ENCODE results near the gene XYLT1.

Gene XYLT1

GRCh38 chr16:17228048-17228707 is 242.6 kb downstream of the XYLT1 start:
- no peak overlapping the region for H3K4me3 ChIP-seq (ENCODE audit: low read depth, low read length)
- TF ChIP-seq CTCF (IDR thresholded peaks at IDR 0.05; ENCODE audit: borderline replicate concordance, insufficient read depth, low read depth, low read length): no peak

- no peak for TF ChIP-seq CTCF (IDR thresholded peaks at IDR 0.05; ENCODE audit: borderline replicate concordance, insufficient read depth, low read depth, low read length)
- H3K4me3 ChIP-seq (ENCODE audit: low read depth, low read length): no peak overlapping the region
Observed at GRCh38 chr16:17227278-17227677, 243.5 kb downstream of the XYLT1 start.

GRCh38 chr16:17225541-17225940 is 245.2 kb downstream of the XYLT1 start:
- H3K4me3 ChIP-seq (ENCODE audit: low read depth, low read length): no peak overlapping the region
- no peak for TF ChIP-seq CTCF (IDR thresholded peaks at IDR 0.05; ENCODE audit: borderline replicate concordance, insufficient read depth, low read depth, low read length)

GRCh38 chr16:17224879-17225281 is 245.9 kb downstream of the XYLT1 start:
- H3K4me3 ChIP-seq (ENCODE audit: low read depth, low read length): no peak overlapping the region
- TF ChIP-seq CTCF (IDR thresholded peaks at IDR 0.05; ENCODE audit: borderline replicate concordance, insufficient read depth, low read depth, low read length): no peak

- no peak for TF ChIP-seq CTCF (IDR thresholded peaks at IDR 0.05; ENCODE audit: borderline replicate concordance, insufficient read depth, low read depth, low read length)
- H3K4me3 ChIP-seq (ENCODE audit: low read depth, low read length): no peak overlapping the region
Observed at GRCh38 chr16:17224350-17224749, 246.4 kb downstream of the XYLT1 start.

GRCh38 chr16:17223576-17223975 is 247.2 kb downstream of the XYLT1 start:
- no peak for TF ChIP-seq CTCF (IDR thresholded peaks at IDR 0.05; ENCODE audit: borderline replicate concordance, insufficient read depth, low read depth, low read length)
- H3K4me3 ChIP-seq (ENCODE audit: low read depth, low read length): no peak overlapping the region

GRCh38 chr16:17222871-17223401 is 247.8 kb downstream of the XYLT1 start:
- H3K4me3 ChIP-seq (ENCODE audit: low read depth, low read length): no peak overlapping the region
- no peak for TF ChIP-seq CTCF (IDR thresholded peaks at IDR 0.05; ENCODE audit: borderline replicate concordance, insufficient read depth, low read depth, low read length)

All from GM12875 (cell line).